Naive B cell (primary cell): ENCODE measurements around the gene ATP9B. TPM values are rescaled to one million over a fixed set of nuclear protein-coding genes. Genes with fewer than 3 reads are reported as not detected.
"Not testable (repeated sequence)": the region's sequence is repeated elsewhere in the genome, so short reads cannot be mapped to it uniquely, and the experiment has no call there.

Experiments
- ATAC-seq, 2 donors: fragments of 150-1000 bp; cut with Tn5 transposase; 2 replicates each; pipeline ENCODE4 v1.10.0; 2021; ENCODE audit warnings: low read depth in 2 of 2, mild to moderate bottlenecking in 2 of 2, moderate library complexity in 2 of 2
- DNase-seq: peaks from one replicate; pipeline ENCODE4 v3.0.0; 2022
- H3K27ac Mint-ChIP-seq, 6 donors: one replicate each; pipeline ENCODE4 v1.8.0; 2020 to 2022; ENCODE audit warnings: mild to moderate bottlenecking in 6 of 6, mixed read lengths in 6 of 6, moderate library complexity in 5 of 6, inconsistent platforms in 2 of 6
- H3K27me3 Mint-ChIP-seq, 3 donors: one replicate each; pipeline ENCODE4 v1.8.0; 2021 to 2022; ENCODE audit warnings: mixed read lengths in 3 of 3, mild to moderate bottlenecking in 1 of 3
- H3K36me3 Mint-ChIP-seq, 2 donors: one replicate each; pipeline ENCODE4 v1.8.0; 2020 to 2022; ENCODE audit warnings: mixed read lengths in 2 of 2, inconsistent platforms in 1 of 2, mild to moderate bottlenecking in 1 of 2
- H3K4me1 Mint-ChIP-seq, 3 donors: one replicate each; pipeline ENCODE4 v1.8.0; 2020 to 2022; ENCODE audit warnings: mixed read lengths in 3 of 3, inconsistent platforms in 1 of 3, mild to moderate bottlenecking in 1 of 3, moderate library complexity in 1 of 3
- H3K4me3 Mint-ChIP-seq, 8 donors: one replicate each; pipeline ENCODE4 v1.8.0; 2020 to 2022; ENCODE audit warnings: mild to moderate bottlenecking in 8 of 8, mixed read lengths in 8 of 8, moderate library complexity in 8 of 8, inconsistent platforms in 2 of 8
- H3K9me3 Mint-ChIP-seq, 7 donors: one replicate each; pipeline ENCODE4 v1.8.0; 2020 to 2022; ENCODE audit warnings: mixed read lengths in 7 of 7, mild to moderate bottlenecking in 5 of 7, inconsistent platforms in 2 of 7, moderate library complexity in 1 of 7
- polyA plus RNA-seq, 6 donors: library from polyadenylated mRNA; unstranded; fragments of 300-500 nt; fragmentation: Illumina TruSeq; gene quantifications; one replicate each; pipeline ENCODE4 v1.2.3, GENCODE V29; 2021; ENCODE audit warnings: low read depth in 6 of 6

ATP9B gene
- polyA plus RNA-seq, 6 donors from 2014 or later: 14.7 to 27.6 (median 16.3) TPM

GRCh38 chr18:79058007-79058406, 11.2 kb upstream of the ATP9B start:
- Mint-ChIP-seq H3K27ac (no peak overlapping the region), H3K4me3 (no peak overlapping the region), H3K4me1 (peaks cover 5 to 8% (median 7%) of the 10 kb centered on the region in 3 donors)

GRCh38 chr18:79062806-79063205, 6.4 kb upstream of the ATP9B start:
- Mint-ChIP-seq H3K4me3 (no peak overlapping the region), H3K9me3 (peaks cover 18 to 25% (median 21%) of the 10 kb centered on the region in 7 donors), H3K4me1 (peaks cover 12 to 13% (median 13%) of the 10 kb centered on the region in 3 donors), H3K27ac (no peak overlapping the region), H3K36me3 (peaks cover 7 to 24% of the 10 kb centered on the region in 2 donors), H3K27me3 (peaks cover 11 to 15% (median 13%) of the 10 kb centered on the region in 3 donors)
- DNase-seq (no peak), ATAC-seq (no peak)

More at GRCh38 chr18:79058007-79058406, 11.2 kb upstream of the ATP9B start:
- Mint-ChIP-seq H3K36me3 (no peaks in the 10 kb centered on the region), H3K27me3 (peaks cover 19 to 28% (median 23%) of the 10 kb centered on the region in 3 donors), H3K9me3 (peaks cover 0 to 8% (median 2%) of the 10 kb centered on the region in 7 donors)
- no peak for DNase-seq
- ATAC-seq: peak; percentile 63 to 71

GRCh38 chr18:79064228-79064627, 5.0 kb upstream of the ATP9B start:
- peaks cover 18 to 26% (median 22%) of the 10 kb centered on the region in 7 donors for H3K9me3 Mint-ChIP-seq

GRCh38 chr18:79065802-79066201, 3.4 kb upstream of the ATP9B start:
- Mint-ChIP-seq H3K4me1 (peaks cover 13 to 14% (median 14%) of the 10 kb centered on the region in 3 donors), H3K36me3 (peaks cover 7 to 24% of the 10 kb centered on the region in 2 donors), H3K27me3 (peaks cover 4 to 15% (median 13%) of the 10 kb centered on the region in 3 donors), H3K9me3 (peaks cover 17 to 26% (median 21%) of the 10 kb centered on the region in 7 donors), H3K27ac (peak overlapping the region in 5 of 6 donors; percentile 0 to 94 (median 66)), H3K4me3 (peak overlapping the region in 4 of 8 donors; percentile 3 to 98 (median 37))
- ATAC-seq (no peak), DNase-seq (no peak)

More at GRCh38 chr18:79064228-79064627, 5.0 kb upstream of the ATP9B start:
- peak overlapping the region in 1 of 6 donors; percentile 30 for H3K27ac Mint-ChIP-seq
- DNase-seq (no peak), ATAC-seq (no peak)
- H3K36me3 Mint-ChIP-seq: peaks cover 7 to 24% of the 10 kb centered on the region in 2 donors
- H3K4me1 Mint-ChIP-seq: peaks cover 7 to 12% (median 11%) of the 10 kb centered on the region in 3 donors
- H3K4me3 Mint-ChIP-seq: no peak overlapping the region
- peaks cover 7 to 15% (median 13%) of the 10 kb centered on the region in 3 donors for H3K27me3 Mint-ChIP-seq

GRCh38 chr18:79067611-79068010, 1.6 kb upstream of the ATP9B start:
- H3K27ac Mint-ChIP-seq: peak overlapping the region; percentile 60 to 100 (median 99)
- no peak for DNase-seq
- H3K36me3 Mint-ChIP-seq: peaks cover 7 to 24% of the 10 kb centered on the region in 2 donors
- H3K9me3 Mint-ChIP-seq: peaks cover 17 to 26% (median 21%) of the 10 kb centered on the region in 7 donors
- peaks cover 20 to 24% (median 23%) of the 10 kb centered on the region in 3 donors for H3K4me1 Mint-ChIP-seq
- no peak for ATAC-seq
- H3K4me3 Mint-ChIP-seq: peak overlapping the region; percentile 31 to 98 (median 92)
- H3K27me3 Mint-ChIP-seq: peaks cover 0 to 15% (median 13%) of the 10 kb centered on the region in 3 donors

GRCh38 chr18:79068341-79068936, 755 bp upstream of the ATP9B start:
- peaks cover 23 to 30% (median 23%) of the 10 kb centered on the region in 3 donors for H3K4me1 Mint-ChIP-seq
- ATAC-seq (peak in 1 of 2 donors; percentile 2), DNase-seq (no peak)
- H3K27ac Mint-ChIP-seq: peak overlapping the region; percentile 94 to 100 (median 99)
- peak overlapping the region; percentile 79 to 98 (median 92) for H3K4me3 Mint-ChIP-seq
- H3K27me3 Mint-ChIP-seq: peaks cover 0 to 15% (median 13%) of the 10 kb centered on the region in 3 donors
- H3K9me3 Mint-ChIP-seq: peaks cover 17 to 26% (median 21%) of the 10 kb centered on the region in 7 donors
- H3K36me3 Mint-ChIP-seq: peaks cover 7 to 24% of the 10 kb centered on the region in 2 donors

GRCh38 chr18:79069717-79070151, 540 bp downstream of the ATP9B start:
- Mint-ChIP-seq H3K27ac (peak overlapping the region; percentile 64 to 98 (median 92)), H3K27me3 (peaks cover 0 to 15% (median 13%) of the 10 kb centered on the region in 3 donors), H3K4me3 (peak overlapping the region; percentile 79 to 98 (median 90)), H3K4me1 (peaks cover 31 to 43% (median 35%) of the 10 kb centered on the region in 3 donors), H3K9me3 (peaks cover 17 to 26% (median 21%) of the 10 kb centered on the region in 7 donors), H3K36me3 (peaks cover 16 to 24% of the 10 kb centered on the region in 2 donors)
- no peak for ATAC-seq
- no peak for DNase-seq

- Mint-ChIP-seq H3K9me3 (peaks cover 15 to 24% (median 20%) of the 10 kb centered on the region in 7 donors), H3K4me3 (peak overlapping the region in 7 of 8 donors; percentile 79 to 98 (median 90)), H3K4me1 (peaks cover 32 to 47% (median 42%) of the 10 kb centered on the region in 3 donors), H3K27me3 (peaks cover 0 to 13% (median 13%) of the 10 kb centered on the region in 3 donors), H3K27ac (peak overlapping the region in 5 of 6 donors; percentile 8 to 98 (median 90)), H3K36me3 (peaks cover 18 to 22% of the 10 kb centered on the region in 2 donors)
- no peak for DNase-seq
- ATAC-seq: no peak
Measured at GRCh38 chr18:79070486-79070885, 1.3 kb downstream of the ATP9B start.

GRCh38 chr18:79071037-79071436, 1.8 kb downstream of the ATP9B start:
- Mint-ChIP-seq H3K36me3 (peaks cover 17 to 21% of the 10 kb centered on the region in 2 donors), H3K9me3 (peaks cover 11 to 18% (median 15%) of the 10 kb centered on the region in 7 donors), H3K4me1 (peaks cover 32 to 52% (median 46%) of the 10 kb centered on the region in 3 donors), H3K27ac (peak overlapping the region in 5 of 6 donors; percentile 9 to 98 (median 94)), H3K27me3 (peaks cover 0 to 7% (median 7%) of the 10 kb centered on the region in 3 donors), H3K4me3 (peak overlapping the region in 7 of 8 donors; percentile 55 to 98 (median 88))
- no peak for DNase-seq
- ATAC-seq: no peak

- peak overlapping the region in 3 of 6 donors; percentile 52 to 83 (median 78) for H3K27ac Mint-ChIP-seq
- H3K4me3 Mint-ChIP-seq: peak overlapping the region in 4 of 8 donors; percentile 51 to 98 (median 80)
- H3K4me1 Mint-ChIP-seq: peaks cover 38 to 56% (median 52%) of the 10 kb centered on the region in 3 donors
- no peak for ATAC-seq
- H3K9me3 Mint-ChIP-seq: peaks cover 6 to 12% (median 9%) of the 10 kb centered on the region in 7 donors
- no peak for DNase-seq
- H3K36me3 Mint-ChIP-seq: peaks cover 10 to 17% of the 10 kb centered on the region in 2 donors
- H3K27me3 Mint-ChIP-seq: peaks cover 0 to 1% (median 1%) of the 10 kb centered on the region in 3 donors
Measured at GRCh38 chr18:79071503-79072210, 2.5 kb downstream of the ATP9B start.

- not testable (repeated sequence) for ATAC-seq, H3K9me3 Mint-ChIP-seq, H3K4me3 Mint-ChIP-seq, DNase-seq, H3K27ac Mint-ChIP-seq, H3K27me3 Mint-ChIP-seq
- peaks cover under 1 to 14% of the 10 kb centered on the region in 2 donors for H3K36me3 Mint-ChIP-seq
- peaks cover 38 to 58% (median 54%) of the 10 kb centered on the region in 3 donors for H3K4me1 Mint-ChIP-seq
Measured at GRCh38 chr18:79072655-79073054, 3.5 kb downstream of the ATP9B start.

GRCh38 chr18:79077181-79077580, 8.0 kb downstream of the ATP9B start:
- no peak overlapping the region for H3K4me3 Mint-ChIP-seq
- DNase-seq (no peak), ATAC-seq (no peak)
- H3K27ac Mint-ChIP-seq: peak overlapping the region in 2 of 6 donors; percentile 38 to 61
- H3K27me3 Mint-ChIP-seq: no peaks in the 10 kb centered on the region
- peaks cover 38 to 70% (median 69%) of the 10 kb centered on the region in 3 donors for H3K4me1 Mint-ChIP-seq
- peaks cover 20 to 47% of the 10 kb centered on the region in 2 donors for H3K36me3 Mint-ChIP-seq
- peaks cover 0 to 12% (median 10%) of the 10 kb centered on the region in 7 donors for H3K9me3 Mint-ChIP-seq

- H3K36me3 Mint-ChIP-seq: peaks cover 26 to 49% of the 10 kb centered on the region in 2 donors
- not testable (repeated sequence) for DNase-seq, ATAC-seq, H3K27ac Mint-ChIP-seq, H3K27me3 Mint-ChIP-seq, H3K4me3 Mint-ChIP-seq
- peaks cover 40 to 66% (median 59%) of the 10 kb centered on the region in 3 donors for H3K4me1 Mint-ChIP-seq
- H3K9me3 Mint-ChIP-seq: peaks cover 0 to 14% (median 10%) of the 10 kb centered on the region in 7 donors
Measured at GRCh38 chr18:79078791-79079190, 9.6 kb downstream of the ATP9B start.
